GM12874 (cell line): ENCODE measurements around the gene CETN1.

Source experiments
- TF ChIP-seq, protein P1 (sequence below): IDR thresholded peaks from 2 replicates; pipeline ENCODE4 v1.5.1; 2011; ENCODE audit warnings: low read depth, mild to moderate bottlenecking, control low read depth, low read length, moderate library complexity; ENCODE audit not compliant: insufficient read depth

The CETN1 gene

DNA sequence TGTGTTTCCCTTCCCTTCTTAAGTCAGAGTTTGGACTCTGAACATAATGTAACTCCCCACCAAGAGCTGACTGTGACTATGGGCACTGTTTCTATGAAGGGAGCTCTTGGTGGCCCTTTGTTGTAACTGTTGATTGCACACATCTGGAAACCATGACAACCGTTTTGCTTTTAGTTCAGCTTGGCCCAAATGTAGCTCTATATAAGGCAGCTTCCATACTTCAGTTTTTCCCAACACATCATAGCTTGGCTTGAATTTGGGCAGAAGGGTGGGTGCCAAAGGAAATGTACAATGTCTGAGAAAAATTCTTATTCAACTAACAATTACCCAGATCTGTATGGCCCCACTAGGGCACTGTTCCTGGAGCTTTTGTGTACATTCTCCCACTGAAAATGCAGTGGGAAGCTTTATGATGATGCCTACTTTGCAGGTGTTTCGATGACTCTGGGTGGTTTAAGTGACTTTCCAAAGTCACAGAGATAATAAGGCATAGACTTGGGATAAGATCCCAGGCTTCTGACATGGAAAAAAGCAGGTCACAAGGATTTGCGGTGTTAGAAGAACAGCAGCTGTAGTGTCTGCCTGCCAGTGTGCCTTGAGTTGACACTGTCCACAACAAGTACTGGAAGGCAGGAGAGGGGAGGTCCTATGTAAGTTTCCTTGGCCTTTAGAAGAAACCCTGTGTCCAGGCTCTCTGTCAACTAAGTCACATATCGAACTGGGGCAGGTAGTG is 2.4 kb upstream of the CETN1 start:
- TF ChIP-seq, protein P1, sequence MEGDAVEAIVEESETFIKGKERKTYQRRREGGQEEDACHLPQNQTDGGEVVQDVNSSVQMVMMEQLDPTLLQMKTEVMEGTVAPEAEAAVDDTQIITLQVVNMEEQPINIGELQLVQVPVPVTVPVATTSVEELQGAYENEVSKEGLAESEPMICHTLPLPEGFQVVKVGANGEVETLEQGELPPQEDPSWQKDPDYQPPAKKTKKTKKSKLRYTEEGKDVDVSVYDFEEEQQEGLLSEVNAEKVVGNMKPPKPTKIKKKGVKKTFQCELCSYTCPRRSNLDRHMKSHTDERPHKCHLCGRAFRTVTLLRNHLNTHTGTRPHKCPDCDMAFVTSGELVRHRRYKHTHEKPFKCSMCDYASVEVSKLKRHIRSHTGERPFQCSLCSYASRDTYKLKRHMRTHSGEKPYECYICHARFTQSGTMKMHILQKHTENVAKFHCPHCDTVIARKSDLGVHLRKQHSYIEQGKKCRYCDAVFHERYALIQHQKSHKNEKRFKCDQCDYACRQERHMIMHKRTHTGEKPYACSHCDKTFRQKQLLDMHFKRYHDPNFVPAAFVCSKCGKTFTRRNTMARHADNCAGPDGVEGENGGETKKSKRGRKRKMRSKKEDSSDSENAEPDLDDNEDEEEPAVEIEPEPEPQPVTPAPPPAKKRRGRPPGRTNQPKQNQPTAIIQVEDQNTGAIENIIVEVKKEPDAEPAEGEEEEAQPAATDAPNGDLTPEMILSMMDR = no peak

DNA sequence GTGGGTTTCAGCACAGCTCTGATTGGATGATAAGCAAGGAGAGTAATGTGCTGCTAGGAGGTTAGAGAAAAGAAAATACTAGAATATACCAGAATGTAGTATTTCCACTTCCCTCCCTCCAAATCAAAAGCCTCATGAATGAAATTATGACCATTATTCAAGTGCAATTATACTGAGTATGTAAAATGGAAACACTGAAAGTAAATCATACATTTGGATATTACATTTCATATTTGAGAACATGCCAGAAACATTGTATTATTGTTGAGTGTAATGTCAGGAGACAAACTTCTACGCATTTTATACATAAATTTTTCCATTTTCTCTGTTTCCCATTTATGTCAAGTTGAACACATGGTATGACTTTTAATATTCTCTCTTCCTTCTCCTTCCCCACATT is 942 bp upstream of the CETN1 start:
- TF ChIP-seq, protein P1 = no peak

GRCh38 chr18:581096-581495 is 916 bp downstream of the CETN1 start:
- TF ChIP-seq, protein P1 = no peak

GRCh38 chr18:582465-582864 is 2.3 kb downstream of the CETN1 start:
- TF ChIP-seq, protein P1 = no peak

DNA sequence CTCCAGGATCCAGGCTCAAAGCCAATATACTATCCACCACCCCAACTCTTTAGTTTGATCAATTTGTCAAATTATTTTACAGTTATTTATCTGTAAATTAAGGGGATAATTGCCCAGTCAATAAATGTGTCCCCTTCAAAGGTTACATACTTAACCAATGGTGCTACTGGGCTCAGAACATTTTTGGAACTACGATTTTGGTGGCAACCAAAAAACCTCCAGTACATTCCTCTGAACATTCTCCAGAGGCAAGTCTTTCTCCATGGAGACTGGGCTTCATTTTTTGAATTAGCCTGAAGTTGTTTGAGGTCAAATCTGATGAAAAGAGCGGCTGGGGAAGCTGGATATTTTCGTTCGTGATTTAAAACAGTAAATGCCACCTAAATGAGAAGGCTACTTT is 14.9 kb downstream of the CETN1 start:
- TF ChIP-seq, protein P1 = no peak

DNA sequence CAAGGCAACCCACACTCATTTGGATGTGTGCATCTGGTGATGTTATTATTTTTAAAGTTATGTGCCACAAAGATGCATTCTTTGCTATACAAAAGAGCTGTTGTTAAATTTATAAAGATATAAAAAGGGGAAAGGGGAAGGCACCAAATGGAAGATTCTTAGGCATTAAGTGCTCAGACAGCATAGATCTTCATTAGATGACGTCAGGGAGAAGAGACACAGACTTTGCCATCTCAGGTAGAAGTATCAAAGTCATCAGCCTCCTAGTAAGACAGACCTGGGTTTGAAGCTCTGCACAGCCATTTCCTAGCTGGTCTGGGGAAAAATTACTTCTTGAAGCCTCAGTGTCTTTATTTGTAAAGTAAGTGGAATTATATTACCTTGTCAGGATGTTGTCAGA is 15.4 kb downstream of the CETN1 start:
- TF ChIP-seq, protein P1 = no peak

GRCh38 chr18:596288-596881 is 16.2 kb downstream of the CETN1 start:
- TF ChIP-seq, protein P1 = no peak
